ENCODE measurements around the gene KYAT1. TPM values are rescaled to one million over a fixed set of nuclear protein-coding genes. Genes with fewer than 3 reads are reported as not detected.

Gene KYAT1
- total RNA-seq, 1 experiment from 2014 or later, result 5.7 TPM

DNA sequence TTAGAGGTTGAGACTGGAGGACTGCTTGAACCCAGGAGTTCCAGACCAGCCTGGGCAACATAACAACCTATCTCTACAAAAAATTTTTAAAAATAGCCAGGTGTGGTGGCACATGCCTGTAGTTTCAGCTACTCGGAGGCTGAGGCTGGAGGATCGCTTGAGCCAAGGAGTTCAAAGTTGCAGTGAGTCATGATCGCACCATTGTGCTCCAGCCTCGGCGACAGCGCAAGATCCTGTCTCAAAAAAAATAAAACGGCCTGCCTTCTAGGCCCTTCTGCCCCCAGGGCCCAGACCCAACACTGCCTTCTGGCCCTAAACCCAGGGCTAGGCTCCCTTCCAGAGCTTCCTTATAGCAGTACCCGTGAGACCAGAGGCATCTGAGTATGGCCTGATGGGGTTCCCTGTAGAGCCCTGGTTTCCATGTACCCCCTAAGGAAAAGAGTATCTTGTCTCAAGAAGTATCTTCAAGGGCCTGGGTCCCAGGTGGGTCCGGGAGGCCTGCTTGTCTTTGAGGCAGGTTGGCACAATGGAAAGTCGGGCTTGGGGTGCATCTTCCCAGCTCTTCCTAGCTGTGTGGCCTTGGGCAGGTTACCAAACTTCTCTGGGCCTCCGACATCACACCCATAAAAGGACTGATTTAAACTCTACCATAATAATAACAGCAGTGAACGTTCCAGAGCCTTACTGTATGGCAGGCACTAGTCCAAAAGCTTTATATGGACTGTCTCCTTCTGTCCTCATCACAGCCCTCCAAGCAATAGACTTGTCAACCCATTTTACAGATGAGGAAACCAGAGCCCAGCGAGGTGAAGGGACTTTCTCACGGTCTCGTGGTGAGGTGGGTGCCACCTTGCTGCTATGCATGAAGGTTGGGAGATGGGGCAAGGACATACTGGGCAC, 9.8 kb upstream of the KYAT1 start:
- Mint-ChIP-seq H3K27me3 (ENCODE audit: insufficient read depth, unreplicated experiment) (no peaks in the 10 kb centered on the region), H3K4me1 (ENCODE audit: insufficient read depth, unreplicated experiment) (peaks cover 21% of the 10 kb centered on the region), H3K36me3 (ENCODE audit: insufficient read depth, unreplicated experiment) (peaks cover 44% of the 10 kb centered on the region), H3K27ac (ENCODE audit: low read depth, unreplicated experiment) (peak overlapping the region; percentile 93), H3K9me3 (ENCODE audit: unreplicated experiment) (no peaks in the 10 kb centered on the region), H3K4me3 (ENCODE audit: unreplicated experiment) (no peak overlapping the region)
- ChIA-PET POLR2A (interaction anchor here (0.6 to 4.4 kb wide), 13 partner anchors 10 to 1087 kb away, joined by 3 to 48 read pairs (median 4); partner anchors contain the start of genes KYAT1, LRRC8A and SPOUT1), CTCF (interaction anchor here (0.5 to 1.8 kb wide), 12 partner anchors 10 to 847 kb away, joined by 3 to 7 read pairs (median 4); partner anchors contain the start of gene KYAT1)
- intact Hi-C loops (cut with micrococcal nuclease), result loop anchor here (5.0 kb wide), 1 partner anchor 36 kb away; no protein-coding TSS in a partner anchor
- no TSS peak for BruUV-seq (replicated peaks)
- TF ChIP-seq, protein P1, sequence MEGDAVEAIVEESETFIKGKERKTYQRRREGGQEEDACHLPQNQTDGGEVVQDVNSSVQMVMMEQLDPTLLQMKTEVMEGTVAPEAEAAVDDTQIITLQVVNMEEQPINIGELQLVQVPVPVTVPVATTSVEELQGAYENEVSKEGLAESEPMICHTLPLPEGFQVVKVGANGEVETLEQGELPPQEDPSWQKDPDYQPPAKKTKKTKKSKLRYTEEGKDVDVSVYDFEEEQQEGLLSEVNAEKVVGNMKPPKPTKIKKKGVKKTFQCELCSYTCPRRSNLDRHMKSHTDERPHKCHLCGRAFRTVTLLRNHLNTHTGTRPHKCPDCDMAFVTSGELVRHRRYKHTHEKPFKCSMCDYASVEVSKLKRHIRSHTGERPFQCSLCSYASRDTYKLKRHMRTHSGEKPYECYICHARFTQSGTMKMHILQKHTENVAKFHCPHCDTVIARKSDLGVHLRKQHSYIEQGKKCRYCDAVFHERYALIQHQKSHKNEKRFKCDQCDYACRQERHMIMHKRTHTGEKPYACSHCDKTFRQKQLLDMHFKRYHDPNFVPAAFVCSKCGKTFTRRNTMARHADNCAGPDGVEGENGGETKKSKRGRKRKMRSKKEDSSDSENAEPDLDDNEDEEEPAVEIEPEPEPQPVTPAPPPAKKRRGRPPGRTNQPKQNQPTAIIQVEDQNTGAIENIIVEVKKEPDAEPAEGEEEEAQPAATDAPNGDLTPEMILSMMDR (IDR thresholded peaks at IDR 0.05; ENCODE audit: unreplicated experiment), result no peak
- peak; percentile 64 for DNase-seq (ENCODE audit: unreplicated experiment)

DNA sequence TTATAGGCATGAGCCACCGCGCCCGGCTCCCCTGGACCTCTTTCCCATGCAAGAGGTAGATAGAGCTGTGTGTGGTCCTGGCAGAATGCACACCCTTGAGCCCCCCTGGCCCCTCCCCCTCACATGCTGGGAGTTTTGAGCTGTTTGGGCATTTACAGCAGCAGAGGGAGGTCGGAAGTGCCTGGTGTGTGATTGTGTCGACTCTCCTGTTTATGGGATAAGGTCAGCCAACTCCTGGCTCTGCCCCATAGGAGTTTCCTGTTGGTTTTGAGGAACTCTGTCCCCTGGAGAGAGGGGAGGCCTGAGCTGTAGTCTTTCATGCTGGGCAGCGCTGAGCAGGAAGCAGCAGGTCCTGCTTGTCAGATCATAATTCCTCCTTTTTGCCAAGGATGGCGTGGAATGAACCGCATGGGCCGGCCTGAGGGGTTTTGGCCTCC, 6.2 kb upstream of the KYAT1 start:
- POLR2A ChIA-PET, result interaction anchor here (0.6 kb wide), 1 partner anchor 1123 kb away, joined by 3 read pairs; no protein-coding TSS in a partner anchor
- CTCF ChIA-PET, result interaction anchor here (1.1 to 3.1 kb wide), 2 partner anchors 40 to 61 kb away, joined by 3 to 14 read pairs; no protein-coding TSS in a partner anchor
- DNase-seq (ENCODE audit: unreplicated experiment), result no peak
- H3K9me3 Mint-ChIP-seq (ENCODE audit: unreplicated experiment), result no peaks in the 10 kb centered on the region
- no peak overlapping the region for H3K4me3 Mint-ChIP-seq (ENCODE audit: unreplicated experiment)
- BruUV-seq (replicated peaks), result no TSS peak
- intact Hi-C loops (cut with micrococcal nuclease), result no loop called here
- peaks cover 38% of the 10 kb centered on the region for H3K4me1 Mint-ChIP-seq (ENCODE audit: insufficient read depth, unreplicated experiment)
- H3K36me3 Mint-ChIP-seq (ENCODE audit: insufficient read depth, unreplicated experiment), result peaks cover 46% of the 10 kb centered on the region
- H3K27me3 Mint-ChIP-seq (ENCODE audit: insufficient read depth, unreplicated experiment), result no peaks in the 10 kb centered on the region
- TF ChIP-seq, protein P1 (IDR thresholded peaks at IDR 0.05; ENCODE audit: unreplicated experiment), result no peak
- H3K27ac Mint-ChIP-seq (ENCODE audit: low read depth, unreplicated experiment), result peak overlapping the region; percentile 19

DNA sequence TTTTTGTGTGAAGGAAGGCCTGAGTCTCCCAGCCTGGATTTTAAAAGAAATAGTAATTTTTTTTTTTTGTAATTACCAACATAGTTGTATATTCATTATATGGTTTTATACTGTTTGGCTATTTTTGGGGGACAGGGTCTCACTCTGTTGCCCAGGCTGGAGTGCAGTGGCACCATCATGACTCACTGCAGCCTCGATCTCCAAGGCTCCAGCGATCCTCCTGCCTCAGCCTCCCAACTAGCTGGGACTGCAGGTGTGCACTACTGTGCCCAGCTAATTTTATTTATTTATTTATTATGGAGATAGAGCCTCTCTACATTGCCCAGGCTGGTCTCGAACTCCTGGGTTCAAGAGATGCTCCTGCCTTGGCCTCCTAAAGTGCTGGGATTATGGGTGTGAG, 5.3 kb upstream of the KYAT1 start:
- H3K27me3 Mint-ChIP-seq (ENCODE audit: insufficient read depth, unreplicated experiment), result no peaks in the 10 kb centered on the region
- POLR2A ChIA-PET, result interaction anchor here (0.7 kb wide), 1 partner anchor 581 kb away, joined by 3 read pairs; no protein-coding TSS in a partner anchor
- H3K4me1 Mint-ChIP-seq (ENCODE audit: insufficient read depth, unreplicated experiment), result peaks cover 38% of the 10 kb centered on the region
- H3K9me3 Mint-ChIP-seq (ENCODE audit: unreplicated experiment), result no peaks in the 10 kb centered on the region
- no peak overlapping the region for H3K27ac Mint-ChIP-seq (ENCODE audit: low read depth, unreplicated experiment)
- no peak for DNase-seq (ENCODE audit: unreplicated experiment)
- intact Hi-C loops (cut with micrococcal nuclease), result no loop called here
- CTCF ChIA-PET, result interaction anchor here (1.3 kb wide), 1 partner anchor 41 kb away, joined by 4 read pairs; no protein-coding TSS in a partner anchor
- TF ChIP-seq, protein P1 (IDR thresholded peaks at IDR 0.05; ENCODE audit: unreplicated experiment), result no peak
- H3K4me3 Mint-ChIP-seq (ENCODE audit: unreplicated experiment), result no peak overlapping the region
- H3K36me3 Mint-ChIP-seq (ENCODE audit: insufficient read depth, unreplicated experiment), result peaks cover 46% of the 10 kb centered on the region
- BruUV-seq (replicated peaks), result no TSS peak

All from MCF 10A (cell line).